Motor neuron (in vitro differentiated cells): Measurements from ENCODE around the gene CAMK2G. TPM values are rescaled to one million over a fixed set of nuclear protein-coding genes. Genes with fewer than 3 reads are reported as not detected.
A peak's percentile ranks its signal among the peaks of the same experiment; 100 is the strongest.

Source experiments
- ATAC-seq, 8 experiments: fragments of 200-7000 bp; cut with Tn5 transposase; replicated peaks in 6 of 8; 2 replicates each; pipeline ENCODE4 v1.8.0; 2021; ENCODE audit warnings: mild to moderate bottlenecking in 8 of 8, moderate library complexity in 8 of 8
- H3K27ac ChIP-seq, 2 donors: fragments of 250-450 bp; sonication (Bioruptor Pico); 2 replicates each; pipeline ENCODE4 v1.9.0; 2021; ENCODE audit warnings: antibody characterized with exemption in 2 of 2, mild to moderate bottlenecking in 2 of 2, moderate library complexity in 1 of 2
- H3K4me1 ChIP-seq, 2 donors: fragments of 250-450 bp; sonication (Bioruptor Pico); replicated peaks in 1 of 2; 2 replicates each; pipeline ENCODE4 v1.6.1; 2021; ENCODE audit warnings: antibody characterized with exemption in 2 of 2, mild to moderate bottlenecking in 2 of 2, moderate library complexity in 1 of 2
- H3K4me3 ChIP-seq, 5 donors: fragments of 250-450 bp; sonication (Bioruptor Pico); 2 replicates each; pipeline ENCODE4 v1.9.0; 2021; ENCODE audit warnings: antibody characterized with exemption in 5 of 5, mild to moderate bottlenecking in 5 of 5, moderate library complexity in 4 of 5
- WGBS, 10 experiments: fragments of 450-650 bp; shearing (Covaris generic); methylation state at CpG; one replicate each; pipeline ENCODE4 v1.0.0; 2022; 5-methylcytosine and 5-hydroxymethylcytosine counted together
- in situ Hi-C, 9 experiments: fragments of 400-800 bp; cut with MboI; loops; one replicate each; pipeline ENCODE4 v1.15.0; 2021; ENCODE audit warnings: low sequenced_read_pairs in 9 of 9, low pct_unique_long_range_greater_than_20kb in 2 of 9; ENCODE audit not compliant: unreplicated experiment in 9 of 9
- total RNA-seq, 8 experiments: library from RNA; unstranded; fragments of 300-600 nt; gene quantifications; 2 replicates each; pipeline versions ENCODE4 v1.2.3 to v1.2.4, GENCODE V29; 2022

The CAMK2G gene
- total RNA-seq, 8 experiments from 2014 or later = 10.6 to 33.5 (median 24.3) TPM

GRCh38 chr10:73910401-73910763 lies 36.0 kb upstream of the CAMK2G start:
- WGBS, 10 experiments = 0 to 88% (median 42%) methylated on average over 1 to 6 of the region's 9 CpGs; no CpG with 5 or more reads in 2 of the 10 experiments
- ATAC-seq = peak in 5 of 8 experiments; percentile 23 to 41 (median 32)
- Histone ChIP-seq H3K4me3 (peak overlapping the region; percentile 43 to 49 (median 45)), H3K4me1 (peaks cover 6 to 14% of the 10 kb centered on the region in 2 donors), H3K27ac (no peak overlapping the region)
- in situ Hi-C loops = no loop called here

- no peak for ATAC-seq
- Histone ChIP-seq H3K4me1 (peaks cover 3 to 7% of the 10 kb centered on the region in 2 donors), H3K27ac (no peak overlapping the region), H3K4me3 (no peak overlapping the region)
- in situ Hi-C loops = no loop called here
- WGBS, 10 experiments = 60 to 92% (median 80%) methylated on average over 2 to 3 of the region's 4 CpGs; no CpG with 5 or more reads in 5 of the 10 experiments
Observed at GRCh38 chr10:73909540-73910115, 35.3 kb upstream of the CAMK2G start.

GRCh38 chr10:73908853-73909539 lies 34.6 kb upstream of the CAMK2G start:
- peak in 2 of 8 experiments; percentile 7 to 8 for ATAC-seq
- no peak overlapping the region for H3K4me3 ChIP-seq
- H3K4me1 ChIP-seq = peaks cover 0 to under 1% of the 10 kb centered on the region in 2 donors
- 0 to 80% (median 70%) methylated on average over 1 to 10 of the region's 10 CpGs; no CpG with 5 or more reads in 3 of the 10 experiments for WGBS, 10 experiments
- no peak overlapping the region for H3K27ac ChIP-seq
- in situ Hi-C loops = no loop called here

- no peak for ATAC-seq
- in situ Hi-C loops = no loop called here
- no peaks in the 10 kb centered on the region for H3K4me1 ChIP-seq
Observed at GRCh38 chr10:73907841-73908517, 33.6 kb upstream of the CAMK2G start.

GRCh38 chr10:73906524-73907447 lies 32.4 kb upstream of the CAMK2G start:
- in situ Hi-C loops = no loop called here
- peak in 4 of 8 experiments; percentile 4 to 80 (median 80) for ATAC-seq
- Histone ChIP-seq H3K4me3 (no peak overlapping the region), H3K27ac (no peak overlapping the region), H3K4me1 (no peaks in the 10 kb centered on the region)
- 0 to 80% (median 61%) methylated on average over 1 to 7 of the region's 8 CpGs; no CpG with 5 or more reads in 4 of the 10 experiments for WGBS, 10 experiments

More at GRCh38 chr10:73907841-73908517, 33.6 kb upstream of the CAMK2G start:
- H3K27ac ChIP-seq = no peak overlapping the region
- no peak overlapping the region for H3K4me3 ChIP-seq
- WGBS, 10 experiments = 32 to 100% (median 92%) methylated on average over 1 to 5 of the region's 6 CpGs; no CpG with 5 or more reads in 2 of the 10 experiments

- ATAC-seq = no peak
- Histone ChIP-seq H3K27ac (no peak overlapping the region), H3K4me3 (no peak overlapping the region), H3K4me1 (no peaks in the 10 kb centered on the region)
- in situ Hi-C loops = no loop called here
- WGBS, 10 experiments = 0 to 89% (median 63%) methylated on average over 1 to 4 of the region's 4 CpGs; no CpG with 5 or more reads in 2 of the 10 experiments
Observed at GRCh38 chr10:73905256-73906020, 31.1 kb upstream of the CAMK2G start.

- WGBS, 10 experiments = 81 to 100% (median 89%) methylated on average over 1 to 2 of the region's 2 CpGs; no CpG with 5 or more reads in 3 of the 10 experiments
Observed at GRCh38 chr10:73902351-73902750, 28.0 kb upstream of the CAMK2G start.

GRCh38 chr10:73901261-73901660 lies 26.9 kb upstream of the CAMK2G start:
- Histone ChIP-seq H3K4me1 (no peaks in the 10 kb centered on the region), H3K4me3 (no peak overlapping the region), H3K27ac (no peak overlapping the region)
- WGBS, 10 experiments = 58 to 100% (median 81%) methylated on average over 1 to 6 of the region's 6 CpGs; no CpG with 5 or more reads in 1 of the 10 experiments
- in situ Hi-C loops = no loop called here
- ATAC-seq = no peak

More at GRCh38 chr10:73902351-73902750, 28.0 kb upstream of the CAMK2G start:
- Histone ChIP-seq H3K4me3 (no peak overlapping the region), H3K4me1 (no peaks in the 10 kb centered on the region), H3K27ac (no peak overlapping the region)
- in situ Hi-C loops = no loop called here
- no peak for ATAC-seq

GRCh38 chr10:73900064-73900463 lies 25.7 kb upstream of the CAMK2G start:
- H3K4me3 ChIP-seq = no peak overlapping the region
- H3K4me1 ChIP-seq = no peaks in the 10 kb centered on the region
- no peak overlapping the region for H3K27ac ChIP-seq
- in situ Hi-C loops = no loop called here
- ATAC-seq = no peak
- WGBS, 10 experiments = 79 to 94% (median 90%) methylated on average over 1 to 5 of the region's 5 CpGs; no CpG with 5 or more reads in 4 of the 10 experiments

GRCh38 chr10:73899423-73899822 lies 25.1 kb upstream of the CAMK2G start:
- no peak overlapping the region for H3K4me3 ChIP-seq
- 6 to 100% (median 64%) methylated on average over 1 to 4 of the region's 4 CpGs; no CpG with 5 or more reads in 1 of the 10 experiments for WGBS, 10 experiments
- H3K27ac ChIP-seq = no peak overlapping the region
- no peaks in the 10 kb centered on the region for H3K4me1 ChIP-seq
- peak in 2 of 8 experiments; percentile 28 to 37 for ATAC-seq
- in situ Hi-C loops = loop anchor here in 5 of 9 experiments (25.0 kb wide), 2 partner anchors 188 to 338 kb away; no protein-coding TSS in a partner anchor

- no peak overlapping the region for H3K27ac ChIP-seq
- 0 to 81% (median 65%) methylated on average over 1 to 2 of the region's 2 CpGs; no CpG with 5 or more reads in 5 of the 10 experiments for WGBS, 10 experiments
- ATAC-seq = no peak
- in situ Hi-C loops = loop anchor here in 5 of 9 experiments (25.0 kb wide), 2 partner anchors 188 to 338 kb away; no protein-coding TSS in a partner anchor
- no peaks in the 10 kb centered on the region for H3K4me1 ChIP-seq
- no peak overlapping the region for H3K4me3 ChIP-seq
Observed at GRCh38 chr10:73898730-73899410, 24.5 kb upstream of the CAMK2G start.
